Measurements from ENCODE around the gene KLF6. TPM values are rescaled to one million over a fixed set of nuclear protein-coding genes. Genes with fewer than 3 reads are reported as not detected.

KLF6 gene
- total RNA-seq, 3 donors from 2014 or later = 270 to 371 (median 331) TPM

GRCh38 chr10:3790858-3791257 is 5.8 kb upstream of the KLF6 start:
- H3K36me3 ChIP-seq (ENCODE audit: low read depth) = no peaks in the 10 kb centered on the region
- TF ChIP-seq CTCF (IDR thresholded peaks at IDR 0.05) = no peak
- H3K4me3 ChIP-seq = no peak overlapping the region
- H3K9me3 ChIP-seq = no peaks in the 10 kb centered on the region
- DNase-seq = no peak
- H3K4me1 ChIP-seq (ENCODE audit: low read depth) = peaks cover 4% of the 10 kb centered on the region
- no peak for ATAC-seq
- intact Hi-C loops (cut with DNase I, micrococcal nuclease) = no loop called here

- peaks cover 4% of the 10 kb centered on the region for H3K4me1 ChIP-seq (ENCODE audit: low read depth)
- no peaks in the 10 kb centered on the region for H3K9me3 ChIP-seq
- ATAC-seq = no peak
- H3K4me3 ChIP-seq = no peak overlapping the region
- H3K36me3 ChIP-seq (ENCODE audit: low read depth) = no peaks in the 10 kb centered on the region
- TF ChIP-seq CTCF (IDR thresholded peaks at IDR 0.05) = no peak
- intact Hi-C loops (cut with DNase I, micrococcal nuclease) = no loop called here
- DNase-seq = no peak
Measured at GRCh38 chr10:3790272-3790671, 5.3 kb upstream of the KLF6 start.

GRCh38 chr10:3789621-3790020 is 4.6 kb upstream of the KLF6 start:
- ATAC-seq (no peak), DNase-seq (no peak)
- intact Hi-C loops (cut with DNase I, micrococcal nuclease) = loop anchor here (10.0 kb wide), 4 partner anchors 65 to 865 kb away; no protein-coding TSS in a partner anchor
- Histone ChIP-seq H3K4me3 (no peak overlapping the region), H3K36me3 (ENCODE audit: low read depth) (no peaks in the 10 kb centered on the region), H3K4me1 (ENCODE audit: low read depth) (peaks cover 4% of the 10 kb centered on the region), H3K9me3 (no peaks in the 10 kb centered on the region)
- no peak for TF ChIP-seq CTCF (IDR thresholded peaks at IDR 0.05)

- intact Hi-C loops (cut with DNase I, micrococcal nuclease) = loop anchor here (10.0 kb wide), 4 partner anchors 67 to 867 kb away; no protein-coding TSS in a partner anchor
- TF ChIP-seq CTCF (IDR thresholded peaks at IDR 0.05) = no peak
- Histone ChIP-seq H3K4me1 (ENCODE audit: low read depth) (peaks cover 4% of the 10 kb centered on the region), H3K4me3 (no peak overlapping the region), H3K36me3 (ENCODE audit: low read depth) (no peaks in the 10 kb centered on the region), H3K9me3 (no peaks in the 10 kb centered on the region)
- ATAC-seq (no peak), DNase-seq (no peak)
Measured at GRCh38 chr10:3787816-3788215, 2.8 kb upstream of the KLF6 start.

- Histone ChIP-seq H3K36me3 (ENCODE audit: low read depth) (no peaks in the 10 kb centered on the region), H3K4me3 (no peak overlapping the region), H3K4me1 (ENCODE audit: low read depth) (peaks cover 4% of the 10 kb centered on the region), H3K9me3 (no peaks in the 10 kb centered on the region)
- no peak for TF ChIP-seq CTCF (IDR thresholded peaks at IDR 0.05)
- intact Hi-C loops (cut with DNase I, micrococcal nuclease) = loop anchor here (10.0 kb wide), 4 partner anchors 68 to 868 kb away; no protein-coding TSS in a partner anchor
- ATAC-seq = no peak
- DNase-seq = no peak
Measured at GRCh38 chr10:3787016-3787400, 2.0 kb upstream of the KLF6 start.

Measured in mucosa of descending colon (tissue), 3 donors.